ENCODE measurements around the gene CABLES2. TPM values are rescaled to one million over a fixed set of nuclear protein-coding genes. Genes with fewer than 3 reads are reported as not detected.

CABLES2 gene
- total RNA-seq, 1 experiment from 2014 or later = 9.5 TPM

GRCh38 chr20:62350629-62351422, 56.3 kb downstream of the CABLES2 start:
- peak; percentile 67 for DNase-seq (ENCODE audit: low spot score)

- peak; percentile 97 for DNase-seq (ENCODE audit: low spot score)
These were observed 56.9 kb downstream of the CABLES2 start for GRCh38 chr20:62350098-62350628.

- no peak for DNase-seq (ENCODE audit: low spot score)
These were observed 57.5 kb downstream of the CABLES2 start for GRCh38 chr20:62349556-62350097.

- DNase-seq (ENCODE audit: low spot score) = no peak
These were observed 58.5 kb downstream of the CABLES2 start for GRCh38 chr20:62348604-62349003.

- DNase-seq (ENCODE audit: low spot score) = no peak
These were observed 59.6 kb downstream of the CABLES2 start for GRCh38 chr20:62347445-62347844.

GRCh38 chr20:62347151-62347404, 60.0 kb downstream of the CABLES2 start:
- DNase-seq (ENCODE audit: low spot score) = no peak

GRCh38 chr20:62346398-62347150, 60.5 kb downstream of the CABLES2 start:
- DNase-seq (ENCODE audit: low spot score) = no peak

- DNase-seq (ENCODE audit: low spot score) = no peak
These were observed 61.3 kb downstream of the CABLES2 start for GRCh38 chr20:62345681-62346370.

- no peak for DNase-seq (ENCODE audit: low spot score)
These were observed 62.3 kb downstream of the CABLES2 start for GRCh38 chr20:62344782-62345181.

GRCh38 chr20:62344092-62344491, 63.0 kb downstream of the CABLES2 start:
- DNase-seq (ENCODE audit: low spot score) = no peak

- no peak for DNase-seq (ENCODE audit: low spot score)
These were observed 64.2 kb downstream of the CABLES2 start for GRCh38 chr20:62342910-62343309.

GRCh38 chr20:62339647-62340062, 67.4 kb downstream of the CABLES2 start:
- no peak for DNase-seq (ENCODE audit: low spot score)

Other genes starting within 250 kb of the CABLES2 start
- 41.9 and 44.2 TPM in 2 replicates for gene MTG2, start 224.3 kb downstream of the CABLES2 start, total RNA-seq (2014; rRNA removed; shearing (Covaris generic))
- gene HRH3, start 187.0 kb downstream of the CABLES2 start, total RNA-seq (2014; rRNA removed; shearing (Covaris generic)) = not detected in 2 replicates
- 44.9 and 49.8 TPM in 2 replicates for gene OSBPL2, start 168.8 kb downstream of the CABLES2 start, total RNA-seq (2014; rRNA removed; shearing (Covaris generic))
- gene ADRM1, start 104.3 kb downstream of the CABLES2 start, total RNA-seq (2014; rRNA removed; shearing (Covaris generic)) = 659 and 752 TPM in 2 replicates
- gene LAMA5, start 40.0 kb downstream of the CABLES2 start, total RNA-seq (2014; rRNA removed; shearing (Covaris generic)) = 286 and 336 TPM in 2 replicates
- gene RPS21, start 20.2 kb downstream of the CABLES2 start, total RNA-seq (2014; rRNA removed; shearing (Covaris generic)) = 3,073 and 3,139 TPM in 2 replicates
- gene RBBP8NL, start 20.3 kb upstream of the CABLES2 start, total RNA-seq (2014; rRNA removed; shearing (Covaris generic)) = 24.4 and 26.7 TPM in 2 replicates
- 0.05 and 0.13 TPM in 2 replicates for gene GATA5, start 68.7 kb upstream of the CABLES2 start, total RNA-seq (2014; rRNA removed; shearing (Covaris generic))
- gene SLCO4A1, start 235.2 kb upstream of the CABLES2 start, total RNA-seq (2014; rRNA removed; shearing (Covaris generic)) = 78.8 and 83.4 TPM in 2 replicates

All from HT-29 (cell line).